ENCODE data around the gene WNT7B.

WNT7B gene

DNA sequence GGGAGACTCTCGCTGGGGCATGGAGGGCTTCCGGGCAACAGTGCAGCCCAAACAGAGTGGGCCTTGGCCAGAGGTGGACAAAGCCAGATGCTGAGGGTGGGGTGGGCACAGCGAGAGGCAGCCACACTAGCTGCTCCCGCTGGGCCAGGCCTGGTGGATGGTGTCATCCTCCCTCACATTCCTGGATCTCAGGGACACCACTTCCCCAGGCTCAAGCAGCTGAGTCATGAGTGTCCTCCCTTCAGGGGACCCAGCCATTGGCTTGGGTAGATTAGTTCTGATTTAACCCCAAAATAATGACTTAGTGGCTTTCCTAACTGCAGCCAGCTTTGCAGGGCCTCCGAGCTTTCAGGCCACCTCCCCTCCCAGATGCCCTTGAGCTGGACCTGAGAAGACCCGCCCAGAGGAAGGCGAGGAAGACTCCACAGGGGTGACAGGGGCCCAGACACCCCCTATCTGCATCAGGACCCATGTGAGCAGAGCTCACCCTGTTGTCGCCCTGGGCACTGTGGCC lies 25.9 kb upstream of the WNT7B start:
- no peak overlapping the region for H3K27ac ChIP-seq
- TF ChIP-seq, protein P1, sequence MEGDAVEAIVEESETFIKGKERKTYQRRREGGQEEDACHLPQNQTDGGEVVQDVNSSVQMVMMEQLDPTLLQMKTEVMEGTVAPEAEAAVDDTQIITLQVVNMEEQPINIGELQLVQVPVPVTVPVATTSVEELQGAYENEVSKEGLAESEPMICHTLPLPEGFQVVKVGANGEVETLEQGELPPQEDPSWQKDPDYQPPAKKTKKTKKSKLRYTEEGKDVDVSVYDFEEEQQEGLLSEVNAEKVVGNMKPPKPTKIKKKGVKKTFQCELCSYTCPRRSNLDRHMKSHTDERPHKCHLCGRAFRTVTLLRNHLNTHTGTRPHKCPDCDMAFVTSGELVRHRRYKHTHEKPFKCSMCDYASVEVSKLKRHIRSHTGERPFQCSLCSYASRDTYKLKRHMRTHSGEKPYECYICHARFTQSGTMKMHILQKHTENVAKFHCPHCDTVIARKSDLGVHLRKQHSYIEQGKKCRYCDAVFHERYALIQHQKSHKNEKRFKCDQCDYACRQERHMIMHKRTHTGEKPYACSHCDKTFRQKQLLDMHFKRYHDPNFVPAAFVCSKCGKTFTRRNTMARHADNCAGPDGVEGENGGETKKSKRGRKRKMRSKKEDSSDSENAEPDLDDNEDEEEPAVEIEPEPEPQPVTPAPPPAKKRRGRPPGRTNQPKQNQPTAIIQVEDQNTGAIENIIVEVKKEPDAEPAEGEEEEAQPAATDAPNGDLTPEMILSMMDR (IDR thresholded peaks at IDR 0.05): no peak
- TF ChIP-seq ZFX (IDR thresholded peaks at IDR 0.05; ENCODE audit: borderline replicate concordance): no peak

DNA sequence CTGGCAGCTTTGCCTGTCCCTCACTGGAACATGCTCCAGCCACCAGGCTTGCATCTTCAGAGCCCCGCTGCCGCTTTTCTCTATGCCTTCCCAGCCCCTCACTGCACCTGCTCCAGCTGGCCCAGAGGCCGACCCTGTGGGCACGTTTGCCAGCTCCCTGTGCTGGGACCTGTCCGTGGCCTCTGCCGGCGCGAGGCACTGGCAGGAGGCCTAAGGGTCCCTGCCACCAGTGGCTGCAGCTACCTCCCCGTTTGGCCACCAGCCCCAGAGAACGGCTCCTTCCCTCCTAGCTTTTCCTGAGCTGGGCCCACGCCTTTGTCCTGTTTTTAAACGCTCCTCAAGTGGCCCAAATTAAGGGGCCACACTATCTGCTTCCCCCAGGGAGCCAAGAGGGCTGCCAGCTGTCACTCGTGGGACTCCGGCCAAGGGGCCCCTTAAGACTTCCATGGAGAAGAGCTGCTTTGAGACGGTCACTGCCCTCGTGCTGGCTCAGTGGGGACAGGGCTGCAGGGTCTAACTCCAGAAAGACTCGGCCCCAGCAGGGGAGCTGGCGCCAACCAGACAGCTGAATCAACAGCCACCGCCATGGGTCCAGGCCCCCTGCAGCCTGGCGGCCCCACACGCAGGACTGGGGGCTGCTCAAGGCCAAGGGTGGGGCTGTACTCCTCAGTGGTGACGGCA lies 24.6 kb upstream of the WNT7B start:
- no peak for TF ChIP-seq ZFX (IDR thresholded peaks at IDR 0.05; ENCODE audit: borderline replicate concordance)
- TF ChIP-seq, protein P1 (IDR thresholded peaks at IDR 0.05): no peak
- H3K27ac ChIP-seq: no peak overlapping the region

DNA sequence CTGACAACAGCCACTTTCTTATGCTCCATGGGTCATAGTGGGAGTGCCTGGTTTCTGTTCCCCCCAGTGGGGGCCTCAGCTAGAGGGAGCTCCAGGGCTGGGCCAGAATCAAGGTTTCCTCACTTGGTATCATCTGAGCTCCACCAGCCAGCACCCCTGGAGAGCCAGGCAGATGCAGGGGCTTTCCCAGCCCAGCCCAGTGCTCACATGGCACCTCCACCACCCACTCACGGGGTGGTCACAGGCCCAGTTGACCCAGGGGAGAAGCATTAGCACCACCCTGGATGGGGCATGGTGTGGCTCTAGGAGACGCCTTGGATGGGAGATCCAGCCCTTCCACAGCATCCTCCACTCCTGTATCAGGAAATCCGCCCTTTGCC lies 24.1 kb upstream of the WNT7B start:
- H3K27ac ChIP-seq: no peak overlapping the region

DNA sequence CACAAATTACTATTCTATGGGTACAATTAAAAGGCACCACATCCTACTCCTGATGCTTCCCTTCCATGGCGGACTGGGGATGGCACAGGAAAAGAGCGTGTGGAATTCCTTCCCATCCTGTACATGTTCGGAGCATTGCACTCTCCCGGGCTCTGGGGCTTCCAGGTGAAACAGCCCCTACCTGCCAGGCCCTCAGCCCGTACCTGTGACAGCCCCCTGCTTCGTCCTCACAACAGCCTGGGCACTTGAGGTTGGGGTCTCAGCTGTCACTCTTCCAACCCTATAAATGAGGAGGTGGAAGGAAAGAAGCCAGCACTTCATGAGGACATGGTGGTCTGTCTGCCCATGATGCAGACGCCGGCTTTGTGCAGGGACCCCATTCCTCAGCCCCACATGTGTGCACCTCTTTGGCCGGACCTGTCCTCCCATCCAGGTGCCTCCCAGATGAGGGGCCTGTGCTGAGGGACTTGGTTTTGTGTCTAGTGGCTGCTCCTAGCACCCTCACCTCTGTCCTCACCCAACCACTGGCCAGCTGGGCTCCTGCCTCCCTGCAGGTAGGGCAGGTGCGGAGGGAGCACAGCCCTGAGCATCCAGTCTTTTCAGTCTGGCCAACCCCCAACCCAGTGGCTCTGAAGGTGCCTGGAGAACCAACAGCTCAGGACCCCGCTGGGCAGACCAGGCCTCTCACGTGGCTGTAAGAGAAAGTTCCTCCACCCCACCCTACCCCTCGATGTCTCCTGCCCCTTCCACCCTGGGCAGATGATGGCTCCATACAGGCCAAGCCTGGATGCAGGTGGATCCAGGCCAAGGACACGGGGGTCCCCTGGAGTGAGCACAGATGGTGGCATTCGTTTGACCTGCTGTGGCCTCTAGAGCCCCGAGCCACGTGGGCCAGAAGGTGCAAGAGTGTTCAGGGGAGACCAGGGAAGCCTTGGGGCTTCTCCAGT lies 23.4 kb upstream of the WNT7B start:
- H3K27ac ChIP-seq: no peak overlapping the region
- TF ChIP-seq ZFX (IDR thresholded peaks at IDR 0.05; ENCODE audit: borderline replicate concordance): no peak
- TF ChIP-seq, protein P1 (IDR thresholded peaks at IDR 0.05): no peak

More for the DNA sequence above, 24.1 kb upstream of the WNT7B start:
- TF ChIP-seq, protein P1 (IDR thresholded peaks at IDR 0.05): no peak
- TF ChIP-seq ZFX (IDR thresholded peaks at IDR 0.05; ENCODE audit: borderline replicate concordance): no peak

DNA sequence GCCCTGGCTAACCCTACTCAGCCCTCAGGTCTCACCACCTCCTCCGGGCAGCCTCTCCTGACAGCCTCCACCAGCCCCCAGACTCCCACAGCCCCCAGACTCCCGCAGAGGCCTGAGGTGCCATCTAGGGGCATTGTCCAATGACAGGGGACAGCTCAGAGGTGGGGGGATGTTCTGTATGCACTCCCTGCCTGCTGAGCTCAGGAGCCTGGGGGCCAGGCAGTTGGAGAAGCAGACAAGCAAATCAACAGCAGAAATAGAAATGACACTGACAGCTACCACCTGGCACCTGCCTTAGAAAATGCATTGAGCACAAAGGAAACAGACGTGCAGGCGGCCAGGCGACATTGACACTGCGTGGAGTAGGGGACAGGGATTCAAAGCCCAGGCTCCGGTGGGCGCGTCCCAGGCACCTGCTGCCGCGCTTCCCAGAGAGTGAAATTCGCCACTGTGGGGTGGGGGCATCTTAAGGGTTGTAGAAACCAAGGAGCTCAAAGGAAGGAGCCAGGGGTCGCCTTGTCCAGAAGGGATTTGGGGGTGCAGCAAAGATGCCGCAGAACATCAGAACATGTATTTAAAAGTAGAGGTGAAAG lies 22.5 kb upstream of the WNT7B start:
- TF ChIP-seq, protein P1 (IDR thresholded peaks at IDR 0.05): no peak
- TF ChIP-seq ZFX (IDR thresholded peaks at IDR 0.05; ENCODE audit: borderline replicate concordance): no peak
- H3K27ac ChIP-seq: no peak overlapping the region

DNA sequence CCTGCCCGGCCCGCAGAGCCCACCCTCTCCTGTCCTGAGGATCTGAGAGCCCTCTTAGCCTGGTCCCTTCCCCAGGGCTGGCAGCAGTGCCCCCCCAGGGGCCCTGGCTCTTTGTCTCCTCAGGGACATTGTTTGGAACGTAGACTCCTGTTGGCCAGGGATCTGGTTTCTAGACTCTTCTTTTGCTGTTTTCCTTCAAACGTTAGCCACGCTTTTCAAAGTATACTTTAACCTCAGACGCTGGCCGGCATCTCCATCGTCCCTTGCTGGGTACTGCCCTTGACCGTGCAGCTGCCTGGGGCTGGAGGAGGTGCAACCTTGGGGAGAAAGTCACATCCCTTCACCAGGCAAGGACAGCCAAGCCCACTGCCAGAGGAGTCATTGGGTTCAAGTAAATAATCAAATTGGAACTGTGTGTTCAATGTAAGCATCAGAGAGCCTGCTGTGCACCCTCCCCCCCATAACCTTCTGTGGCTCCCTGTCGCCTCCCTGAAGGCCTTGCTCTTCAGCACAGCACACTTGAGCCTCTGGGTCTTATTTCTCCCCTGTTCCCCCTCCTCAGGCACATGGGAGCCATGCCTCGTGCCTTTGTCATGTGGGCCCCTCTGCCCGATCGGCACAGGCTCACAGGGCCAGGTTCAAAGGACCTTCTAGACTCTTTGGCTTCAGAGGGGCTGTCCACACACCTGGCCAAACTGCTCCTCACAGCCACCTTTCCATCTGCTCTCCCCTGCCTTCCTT lies 21.8 kb upstream of the WNT7B start:
- no peak overlapping the region for H3K27ac ChIP-seq
- TF ChIP-seq, protein P1 (IDR thresholded peaks at IDR 0.05): no peak
- TF ChIP-seq ZFX (IDR thresholded peaks at IDR 0.05; ENCODE audit: borderline replicate concordance): no peak
